NCI-H69 (cell line): ENCODE data around the gene HEPHL1.

Source experiments
- DNase-seq: peaks from one replicate; lab custom pipeline; 2025; lab: John Stamatoyannopoulos, UW

HEPHL1 gene

DNA sequence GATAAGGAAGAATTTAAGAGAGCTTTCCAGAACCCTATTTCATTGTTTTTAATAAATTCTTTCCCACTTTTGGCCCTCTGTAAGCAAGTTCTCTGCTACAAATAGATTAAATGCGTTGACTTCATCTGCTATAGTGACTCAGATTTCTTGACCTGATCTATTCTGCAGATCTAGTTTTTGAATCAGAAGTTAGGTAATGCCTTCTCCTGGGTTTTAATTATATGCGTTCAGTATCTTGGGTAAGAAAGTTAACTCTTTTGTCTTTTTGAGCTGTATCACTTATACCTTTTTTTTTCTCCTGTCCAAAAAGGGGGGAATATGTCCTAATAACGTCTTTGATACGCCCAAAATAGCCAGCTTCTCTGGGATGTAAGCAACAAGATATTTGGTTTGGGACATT lies 2.4 kb upstream of the HEPHL1 start:
- DNase-seq: no peak

- DNase-seq: peak; percentile 14
Measured at GRCh38 chr11:94023856-94024255, 2.7 kb downstream of the HEPHL1 start.

GRCh38 chr11:94024547-94024946 lies 3.4 kb downstream of the HEPHL1 start:
- DNase-seq: no peak

DNA sequence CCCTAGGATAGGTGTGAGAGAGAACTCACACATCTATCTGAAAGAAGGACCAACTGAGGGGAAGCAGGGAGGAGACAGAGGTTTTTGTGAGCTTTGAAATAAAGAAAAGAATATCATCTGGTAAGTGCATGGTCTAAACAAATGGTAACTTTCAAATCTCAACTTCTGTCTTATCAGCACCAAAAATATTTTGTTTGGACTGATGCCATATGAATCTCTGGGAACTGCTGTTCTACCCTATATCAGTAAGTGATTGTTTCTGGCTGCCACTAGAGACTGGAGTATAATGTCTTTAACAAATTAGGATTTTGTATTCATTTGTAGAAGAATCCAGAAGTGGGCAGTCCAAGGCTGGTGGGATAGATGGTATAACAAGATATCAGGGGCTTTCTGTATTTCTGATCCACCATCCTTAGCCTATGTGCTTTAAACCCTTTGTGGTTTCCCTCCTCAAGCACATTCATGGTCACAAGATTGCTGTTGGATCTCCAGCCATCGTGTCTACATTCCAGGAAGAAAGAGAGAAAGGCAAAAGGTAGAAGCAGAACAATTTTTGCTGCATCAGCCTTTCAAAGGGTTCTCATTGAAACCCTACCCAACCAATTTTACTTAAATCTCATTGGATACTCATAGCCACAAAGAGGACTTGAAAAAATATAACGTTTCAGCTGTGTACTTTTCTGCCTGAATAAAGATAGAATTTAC lies 4.7 kb downstream of the HEPHL1 start:
- no peak for DNase-seq

DNA sequence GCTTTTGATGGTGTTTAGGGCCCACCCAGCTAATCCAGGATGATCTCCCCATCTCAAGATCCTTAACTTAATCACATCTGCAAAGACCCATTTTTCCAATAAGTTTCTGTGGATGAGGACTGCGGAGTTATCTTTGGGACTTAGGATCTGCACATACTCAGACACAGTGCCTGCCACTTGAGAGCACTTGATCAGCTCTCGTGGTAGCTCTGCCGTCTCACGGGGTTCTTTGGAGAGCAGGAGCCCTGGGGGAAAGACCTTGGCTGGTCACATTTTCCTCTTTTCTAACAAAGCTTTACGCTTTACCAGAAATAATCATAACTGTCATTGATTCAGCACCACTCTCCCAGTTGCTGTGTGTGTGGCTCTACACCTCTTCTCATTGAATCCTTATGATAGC lies 6.1 kb downstream of the HEPHL1 start:
- DNase-seq: no peak

- no peak for DNase-seq
Measured at GRCh38 chr11:94028436-94028835, 7.3 kb downstream of the HEPHL1 start.

DNA sequence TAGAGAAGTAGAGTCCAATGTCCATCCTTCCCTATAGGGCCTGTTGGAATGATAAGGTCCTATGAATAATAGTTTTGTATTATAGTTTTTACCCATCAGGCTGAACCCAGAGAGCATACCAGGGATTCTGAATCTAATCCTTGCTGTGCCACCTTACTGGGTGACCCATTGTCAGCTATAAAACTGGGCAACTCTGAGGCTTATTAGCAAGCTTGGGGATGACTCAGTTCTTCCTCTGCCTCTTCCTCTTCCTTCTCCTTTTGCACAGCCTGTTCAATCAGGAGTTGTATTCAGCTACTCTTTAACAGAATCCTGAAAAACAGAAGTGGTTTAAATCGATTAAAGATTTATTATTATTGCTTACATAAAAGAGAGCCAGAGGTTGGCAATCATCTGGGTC lies 8.9 kb downstream of the HEPHL1 start:
- no peak for DNase-seq

DNA sequence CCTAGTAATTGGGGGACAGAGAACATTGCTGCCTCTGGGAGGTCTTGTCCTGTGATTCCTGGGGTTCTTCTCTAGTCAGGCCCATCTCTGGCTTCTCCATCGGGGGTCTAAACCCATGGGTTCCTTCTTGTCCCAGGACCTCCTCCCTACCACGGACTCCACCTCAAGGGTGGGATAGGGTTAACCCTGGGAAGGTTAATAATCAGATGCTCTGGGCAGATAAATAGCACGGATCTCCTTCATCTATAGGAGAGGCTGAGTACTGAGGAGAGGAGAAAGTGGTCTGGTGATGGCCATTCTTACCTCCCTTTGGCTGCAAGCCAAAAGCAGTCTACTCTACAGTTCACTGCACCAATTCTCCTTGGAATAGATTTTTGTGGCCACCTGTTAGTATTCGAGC lies 10.5 kb downstream of the HEPHL1 start:
- DNase-seq: peak; percentile 29

DNA sequence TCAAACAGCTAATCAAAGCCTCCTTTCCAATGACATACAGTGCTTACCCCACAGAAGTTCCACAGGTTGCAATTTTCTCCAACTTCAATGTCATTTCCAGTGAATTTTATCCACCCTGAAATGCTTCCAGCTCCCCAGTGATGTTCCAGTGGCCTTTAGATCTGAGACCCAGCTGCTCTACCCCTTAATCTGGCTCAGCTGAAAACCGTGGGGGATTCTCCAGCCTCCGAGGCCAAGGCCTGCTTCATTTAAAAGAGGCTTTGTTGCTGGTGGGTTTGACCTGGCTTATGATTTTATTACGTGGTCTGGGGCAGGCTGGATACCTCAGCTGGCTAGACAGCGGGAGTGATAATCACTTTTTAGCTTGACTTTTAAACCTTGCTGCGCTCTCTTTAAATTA lies 10.9 kb downstream of the HEPHL1 start:
- DNase-seq: no peak

- DNase-seq: no peak
Measured at GRCh38 chr11:94032725-94033124, 11.6 kb downstream of the HEPHL1 start.

- DNase-seq: no peak
Measured at GRCh38 chr11:94034207-94034606, 13.1 kb downstream of the HEPHL1 start.

GRCh38 chr11:94036096-94036495 lies 14.9 kb downstream of the HEPHL1 start:
- DNase-seq: no peak

GRCh38 chr11:94043241-94043640 lies 22.1 kb downstream of the HEPHL1 start:
- no peak for DNase-seq

- DNase-seq: peak; percentile 94
Measured at GRCh38 chr11:94046796-94047195, 25.6 kb downstream of the HEPHL1 start.

DNA sequence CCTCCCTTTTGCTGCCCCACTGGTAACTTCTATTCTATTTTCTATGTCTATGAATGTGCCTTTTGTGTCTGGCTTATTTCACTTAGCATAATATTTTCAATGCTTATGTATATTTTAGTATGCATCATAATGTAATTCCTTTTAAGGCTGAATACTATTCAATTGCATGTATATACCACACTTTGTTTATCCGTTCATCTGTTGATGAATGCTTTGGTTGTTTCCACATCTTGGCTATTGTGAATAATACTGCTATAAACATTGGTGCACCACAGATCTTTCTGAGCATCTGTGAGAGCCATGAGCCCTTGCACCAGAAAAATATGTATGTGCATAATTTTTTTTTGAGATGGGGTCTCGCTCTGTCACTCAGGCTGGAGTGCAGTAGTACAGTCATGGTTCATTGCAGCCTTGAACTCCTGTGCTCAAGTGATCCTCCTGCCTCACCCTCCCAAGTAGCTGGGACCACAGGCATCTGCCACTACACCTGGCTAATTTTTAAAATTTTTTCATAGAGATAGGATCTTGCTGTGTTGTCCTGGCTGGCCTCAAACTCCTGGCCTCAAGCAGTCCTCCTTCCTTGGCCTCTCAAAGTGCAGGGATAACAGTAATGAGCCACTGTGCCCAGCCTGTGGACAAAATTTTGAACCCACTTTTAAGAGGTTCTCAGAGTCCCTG lies 27.0 kb downstream of the HEPHL1 start:
- DNase-seq: no peak

DNA sequence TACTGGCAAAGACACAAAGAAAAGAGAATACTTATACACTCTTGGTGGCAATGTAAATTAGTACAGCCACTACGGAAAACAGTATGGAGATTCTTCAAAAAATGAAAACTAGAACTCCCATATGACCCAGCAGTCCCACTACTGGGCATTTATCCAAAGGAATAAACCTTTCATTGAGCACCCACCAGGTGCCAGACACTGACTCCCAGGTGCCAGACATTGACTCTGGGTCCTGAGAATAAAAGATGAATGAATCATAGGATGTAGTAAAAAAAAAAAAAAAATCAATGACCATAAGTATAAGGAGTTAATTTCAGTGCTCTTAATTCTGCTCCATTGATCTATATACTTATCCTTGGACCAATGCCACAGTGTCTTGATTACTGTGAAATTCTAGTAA lies 28.2 kb downstream of the HEPHL1 start:
- peak; percentile 97 for DNase-seq

- DNase-seq: no peak
Measured at GRCh38 chr11:94058630-94059029, 37.5 kb downstream of the HEPHL1 start.

GRCh38 chr11:94059065-94059464 lies 37.9 kb downstream of the HEPHL1 start:
- DNase-seq: no peak

DNA sequence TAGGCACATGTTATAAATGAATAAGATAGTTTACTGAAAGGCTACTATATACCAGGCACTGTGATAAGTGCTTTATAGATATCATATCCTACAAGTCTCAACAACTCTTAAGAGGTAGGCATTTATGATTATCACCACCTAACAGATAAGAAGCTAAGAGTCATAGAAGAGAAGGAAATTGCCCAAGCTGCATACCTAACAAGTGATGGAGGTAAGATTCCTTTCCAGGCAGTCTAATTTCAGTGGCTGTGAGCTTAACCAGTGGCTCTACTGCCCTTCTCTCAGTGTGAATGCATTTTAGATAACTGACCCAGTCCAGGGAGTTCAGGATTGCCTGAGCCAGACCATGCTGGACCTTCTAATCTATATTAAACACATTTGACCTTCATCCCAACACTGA lies 39.2 kb downstream of the HEPHL1 start:
- DNase-seq: no peak

- no peak for DNase-seq
Measured at GRCh38 chr11:94062360-94062759, 41.2 kb downstream of the HEPHL1 start.

DNA sequence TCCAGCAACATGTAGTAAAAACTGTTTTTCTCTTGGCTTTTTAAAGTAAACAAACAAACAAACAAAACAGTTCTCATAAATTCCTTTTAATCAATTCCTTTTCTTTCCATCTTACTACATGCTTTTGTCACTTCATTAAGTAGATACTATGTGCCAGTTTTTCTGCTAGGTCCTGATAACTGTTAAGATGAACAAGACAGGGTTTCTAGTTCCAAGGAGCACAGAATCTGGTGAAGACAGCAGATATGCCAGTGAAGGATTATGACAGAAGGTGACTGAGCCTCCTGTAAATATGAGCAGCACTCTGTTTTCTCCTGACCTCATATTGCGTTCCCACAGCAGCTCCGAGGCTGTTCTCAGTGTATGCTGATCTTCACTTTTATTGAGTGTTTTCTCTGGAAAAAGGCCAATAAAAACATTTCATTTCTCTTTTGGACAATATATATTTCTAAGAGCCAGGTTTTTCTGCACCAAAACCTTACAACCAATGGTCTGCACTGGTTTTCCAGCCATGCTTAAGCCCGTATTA lies 45.8 kb downstream of the HEPHL1 start:
- no peak for DNase-seq

- DNase-seq: no peak
Measured at GRCh38 chr11:94068764-94069163, 47.6 kb downstream of the HEPHL1 start.

GRCh38 chr11:94077552-94078293 lies 56.6 kb downstream of the HEPHL1 start:
- DNase-seq: no peak
